ENCODE measurements around the gene RNF145.
A peak's percentile ranks its signal among the peaks of the same experiment; 100 is the strongest.

RNF145 gene

GRCh38 chr5:159212657-159213462 lies 3.5 kb upstream of the RNF145 start:
- H3K4me3 ChIP-seq (replicated peaks in 1 of 2; ENCODE audit: low read depth in 2 of 2, low read length in 2 of 2) = no peak overlapping the region
- TF ChIP-seq CTCF (IDR thresholded peaks at IDR 0.05; ENCODE audit: low read depth, low read length) = no peak
- no peak for DNase-seq (ENCODE audit: low read depth in 2 of 2)

GRCh38 chr5:159211729-159212174 lies 2.4 kb upstream of the RNF145 start:
- no peak for TF ChIP-seq CTCF (IDR thresholded peaks at IDR 0.05; ENCODE audit: low read depth, low read length)
- no peak overlapping the region for H3K4me3 ChIP-seq (replicated peaks in 1 of 2; ENCODE audit: low read depth in 2 of 2, low read length in 2 of 2)
- DNase-seq (ENCODE audit: low read depth in 2 of 2) = no peak

GRCh38 chr5:159210846-159211245 lies 1.5 kb upstream of the RNF145 start:
- TF ChIP-seq CTCF (IDR thresholded peaks at IDR 0.05; ENCODE audit: low read depth, low read length) = no peak
- no peak for DNase-seq (ENCODE audit: low read depth in 2 of 2)

GRCh38 chr5:159210210-159210661 lies 883 bp upstream of the RNF145 start:
- H3K4me3 ChIP-seq (replicated peaks in 1 of 2; ENCODE audit: low read depth in 2 of 2, low read length in 2 of 2) = no peak overlapping the region

More at GRCh38 chr5:159210846-159211245, 1.5 kb upstream of the RNF145 start:
- no peak overlapping the region for H3K4me3 ChIP-seq (replicated peaks in 1 of 2; ENCODE audit: low read depth in 2 of 2, low read length in 2 of 2)

GRCh38 chr5:159208514-159209437 lies 577 bp downstream of the RNF145 start:
- H3K4me3 ChIP-seq (replicated peaks in 1 of 2; ENCODE audit: low read depth in 2 of 2, low read length in 2 of 2) = peak overlapping the region; percentile 81
- DNase-seq (ENCODE audit: low read depth in 2 of 2) = peak; percentile 33 to 63
- no peak for TF ChIP-seq CTCF (IDR thresholded peaks at IDR 0.05; ENCODE audit: low read depth, low read length)

More at GRCh38 chr5:159210210-159210661, 883 bp upstream of the RNF145 start:
- DNase-seq (ENCODE audit: low read depth in 2 of 2) = peak in 1 of 2 donors; percentile 22
- TF ChIP-seq CTCF (IDR thresholded peaks at IDR 0.05; ENCODE audit: low read depth, low read length) = no peak

GRCh38 chr5:159207686-159208513 lies 1.5 kb downstream of the RNF145 start:
- H3K4me3 ChIP-seq (replicated peaks in 1 of 2; ENCODE audit: low read depth in 2 of 2, low read length in 2 of 2) = peak overlapping the region; percentile 81
- TF ChIP-seq CTCF (IDR thresholded peaks at IDR 0.05; ENCODE audit: low read depth, low read length) = no peak
- peak; percentile 74 to 82 for DNase-seq (ENCODE audit: low read depth in 2 of 2)

Measured in cardiac fibroblast (primary cell).